ENCODE results near the gene DYNC2LI1.

The DYNC2LI1 gene

GRCh38 chr2:43764086-43764705 lies 9.6 kb upstream of the DYNC2LI1 start:
- DNase-seq, result no peak

- DNase-seq, result no peak
These were observed 7.8 kb upstream of the DYNC2LI1 start for GRCh38 chr2:43766006-43766405.

- no peak for DNase-seq
These were observed 778 bp downstream of the DYNC2LI1 start for GRCh38 chr2:43774617-43775016.

GRCh38 chr2:43776324-43776723 lies 2.5 kb downstream of the DYNC2LI1 start:
- no peak for DNase-seq

- DNase-seq, result no peak
These were observed 3.6 kb downstream of the DYNC2LI1 start for GRCh38 chr2:43777306-43777926.

GRCh38 chr2:43778233-43778632 lies 4.4 kb downstream of the DYNC2LI1 start:
- DNase-seq, result no peak

- DNase-seq, result no peak
These were observed 14.1 kb downstream of the DYNC2LI1 start for GRCh38 chr2:43787895-43788294.

- no peak for DNase-seq
These were observed 14.8 kb downstream of the DYNC2LI1 start for GRCh38 chr2:43788646-43789045.

GRCh38 chr2:43790147-43790546 lies 16.3 kb downstream of the DYNC2LI1 start:
- DNase-seq, result no peak

- DNase-seq, result no peak
These were observed 17.4 kb downstream of the DYNC2LI1 start for GRCh38 chr2:43791035-43791765.

- no peak for DNase-seq
These were observed 18.8 kb downstream of the DYNC2LI1 start for GRCh38 chr2:43792653-43793052.

GRCh38 chr2:43794956-43795355 lies 21.1 kb downstream of the DYNC2LI1 start:
- DNase-seq, result no peak

GRCh38 chr2:43796206-43796605 lies 22.4 kb downstream of the DYNC2LI1 start:
- no peak for DNase-seq

- DNase-seq, result no peak
These were observed 24.5 kb downstream of the DYNC2LI1 start for GRCh38 chr2:43798300-43798699.

GRCh38 chr2:43800894-43801293 lies 27.1 kb downstream of the DYNC2LI1 start:
- DNase-seq, result no peak

GRCh38 chr2:43802135-43802534 lies 28.3 kb downstream of the DYNC2LI1 start:
- DNase-seq, result no peak

- no peak for DNase-seq
These were observed 29.3 kb downstream of the DYNC2LI1 start for GRCh38 chr2:43803113-43803512.

GRCh38 chr2:43806719-43807031 lies 32.8 kb downstream of the DYNC2LI1 start:
- DNase-seq, result no peak

GRCh38 chr2:43810452-43810851 lies 36.6 kb downstream of the DYNC2LI1 start:
- DNase-seq, result no peak

- no peak for DNase-seq
These were observed 37.0 kb downstream of the DYNC2LI1 start for GRCh38 chr2:43810888-43811287.

GRCh38 chr2:43812006-43812405 lies 38.2 kb downstream of the DYNC2LI1 start:
- no peak for DNase-seq

GRCh38 chr2:43812947-43813346 lies 39.1 kb downstream of the DYNC2LI1 start:
- no peak for DNase-seq

GRCh38 chr2:43814711-43815110 lies 40.9 kb downstream of the DYNC2LI1 start:
- no peak for DNase-seq

- no peak for DNase-seq
These were observed 44.9 kb downstream of the DYNC2LI1 start for GRCh38 chr2:43818761-43819160.
